ENCODE results near the gene NEK4. TPM values are rescaled to one million over a fixed set of nuclear protein-coding genes. Genes with fewer than 3 reads are reported as not detected.

Gene NEK4
- total RNA-seq, 1 experiment from 2014 or later, result 22.0 TPM

GRCh38 chr3:52688266-52688665 is 82.5 kb downstream of the NEK4 start:
- CTCF ChIA-PET, result no interaction called here
- Histone ChIP-seq H3K4me3 (ENCODE audit: low read depth, low read length, poor library complexity, severe bottlenecking) (no peak overlapping the region), H3K4me1 (ENCODE audit: insufficient read depth, low read length, poor library complexity, severe bottlenecking) (peaks cover 12% of the 10 kb centered on the region), H3K36me3 (ENCODE audit: insufficient read depth, low read length, poor library complexity, severe bottlenecking) (peaks cover 66% of the 10 kb centered on the region), H3K27me3 (replicated peaks; ENCODE audit: insufficient read depth, low read depth, low read length, poor library complexity) (no peaks in the 10 kb centered on the region), H3K9me3 (ENCODE audit: low read depth, low read length, poor library complexity, severe bottlenecking) (no peaks in the 10 kb centered on the region), H3K27ac (ENCODE audit: low read depth, low read length, poor library complexity, severe bottlenecking) (no peak overlapping the region)
- no peak for DNase-seq (ENCODE audit: low spot score)
- no TSS peak for BruUV-seq (replicated peaks)
- intact Hi-C loops (cut with micrococcal nuclease; ENCODE audit: unreplicated experiment), result no loop called here
- POLR2A ChIA-PET (ENCODE audit: low non-redundant PET), result no interaction called here
- TF ChIP-seq CTCF (conservative IDR thresholded peaks at IDR 0.05; ENCODE audit: low read depth, low read length) (no peak), EZH2 (IDR thresholded peaks at IDR 0.05; ENCODE audit: borderline replicate concordance, low read depth, low read length, poor library complexity, severe bottlenecking) (no peak)

- POLR2A ChIA-PET (ENCODE audit: low non-redundant PET), result no interaction called here
- H3K36me3 ChIP-seq (ENCODE audit: insufficient read depth, low read length, poor library complexity, severe bottlenecking), result peaks cover 46% of the 10 kb centered on the region
- no peaks in the 10 kb centered on the region for H3K9me3 ChIP-seq (ENCODE audit: low read depth, low read length, poor library complexity, severe bottlenecking)
- intact Hi-C loops (cut with micrococcal nuclease; ENCODE audit: unreplicated experiment), result no loop called here
- H3K27ac ChIP-seq (ENCODE audit: low read depth, low read length, poor library complexity, severe bottlenecking), result peak within 1 kb of the TSS; percentile 88
- H3K27me3 ChIP-seq (replicated peaks; ENCODE audit: insufficient read depth, low read depth, low read length, poor library complexity), result no peaks in the 10 kb centered on the region
- DNase-seq (ENCODE audit: low spot score), result peak; percentile 93
- BruUV-seq (replicated peaks), result TSS peak; percentile 59
- no peak for TF ChIP-seq CTCF (conservative IDR thresholded peaks at IDR 0.05; ENCODE audit: low read depth, low read length)
- no peak for TF ChIP-seq EZH2 (IDR thresholded peaks at IDR 0.05; ENCODE audit: borderline replicate concordance, low read depth, low read length, poor library complexity, severe bottlenecking)
- peak within 1 kb of the TSS; percentile 85 for H3K4me3 ChIP-seq (ENCODE audit: low read depth, low read length, poor library complexity, severe bottlenecking)
- CTCF ChIA-PET, result no interaction called here
- peaks cover 19% of the 10 kb centered on the region for H3K4me1 ChIP-seq (ENCODE audit: insufficient read depth, low read length, poor library complexity, severe bottlenecking)
These were observed 84.7 kb downstream of the NEK4 start, which contains the start of the genes GNL3 and PBRM1 for GRCh38 chr3:52685709-52686691. Gene GNL3, plus strand, starts transcription at chr3:52686032. Its CDS starts 61 bp downstream, at chr3:52686093. Gene PBRM1, minus strand, starts transcription at chr3:52685913.

GRCh38 chr3:52685285-52685708 is 85.4 kb downstream of the NEK4 start:
- TF ChIP-seq EZH2 (IDR thresholded peaks at IDR 0.05; ENCODE audit: borderline replicate concordance, low read depth, low read length, poor library complexity, severe bottlenecking) (no peak), CTCF (conservative IDR thresholded peaks at IDR 0.05; ENCODE audit: low read depth, low read length) (no peak)
- no peaks in the 10 kb centered on the region for H3K9me3 ChIP-seq (ENCODE audit: low read depth, low read length, poor library complexity, severe bottlenecking)
- ChIA-PET POLR2A (ENCODE audit: low non-redundant PET) (no interaction called here), CTCF (no interaction called here)
- peaks cover 19% of the 10 kb centered on the region for H3K4me1 ChIP-seq (ENCODE audit: insufficient read depth, low read length, poor library complexity, severe bottlenecking)
- H3K27ac ChIP-seq (ENCODE audit: low read depth, low read length, poor library complexity, severe bottlenecking), result peak overlapping the region; percentile 88
- peak; percentile 64 for DNase-seq (ENCODE audit: low spot score)
- intact Hi-C loops (cut with micrococcal nuclease; ENCODE audit: unreplicated experiment), result no loop called here
- H3K4me3 ChIP-seq (ENCODE audit: low read depth, low read length, poor library complexity, severe bottlenecking), result peak overlapping the region; percentile 85
- H3K36me3 ChIP-seq (ENCODE audit: insufficient read depth, low read length, poor library complexity, severe bottlenecking), result peaks cover 40% of the 10 kb centered on the region
- no peaks in the 10 kb centered on the region for H3K27me3 ChIP-seq (replicated peaks; ENCODE audit: insufficient read depth, low read depth, low read length, poor library complexity)
- BruUV-seq (replicated peaks), result no TSS peak
